WTC11 (cell line): ENCODE results near the gene PRKCE. TPM values are rescaled to one million over a fixed set of nuclear protein-coding genes. Genes with fewer than 3 reads are reported as not detected.

Experiments
- ATAC-seq: fragments of 200-7000 bp; cut with Tn5 transposase; 2 replicates; pipeline ENCODE4 v1.10.0; 2021; ENCODE audit warnings: mild to moderate bottlenecking, moderate library complexity
- CTCF ChIA-PET: fragments of 300-600 bp; sonication (Branson Sonifier 250); formaldehyde crosslinking; loops from one replicate; lab custom pipeline; 2021; ENCODE audit warnings: antibody characterized with exemption; lab: Charles Lee
- POLR2A ChIA-PET: fragments of 350-600 bp; sonication (Branson Sonifier 250); formaldehyde crosslinking; loops from one replicate; lab custom pipeline; 2021; ENCODE audit warnings: antibody characterized with exemption; lab: Charles Lee
- DNase-seq: peaks from one replicate; pipeline ENCODE4 v3.0.0; 2021; ENCODE audit warnings: low spot score
- H3K27ac Mint-ChIP-seq: 2 replicates; pipeline ENCODE4 v1.8.0; 2021; ENCODE audit warnings: mixed read lengths
- H3K27me3 Mint-ChIP-seq: 2 replicates; pipeline ENCODE4 v1.8.0; 2021; ENCODE audit warnings: low read depth, mild to moderate bottlenecking, moderate library complexity, mixed read lengths
- H3K36me3 Mint-ChIP-seq: 2 replicates; pipeline ENCODE4 v1.8.0; 2021; ENCODE audit warnings: mixed read lengths
- H3K4me1 Mint-ChIP-seq: 2 replicates; pipeline ENCODE4 v1.8.0; 2022; ENCODE audit warnings: mixed read lengths
- H3K4me3 Mint-ChIP-seq: 2 replicates; pipeline ENCODE4 v1.8.0; 2021; ENCODE audit warnings: mild to moderate bottlenecking, moderate library complexity, mixed read lengths
- H3K9me3 Mint-ChIP-seq: 2 replicates; pipeline ENCODE4 v1.8.0; 2021; ENCODE audit warnings: mixed read lengths
- CREB1 ChIP-seq: sonication (generic); formaldehyde crosslinking; IDR thresholded peaks from 2 replicates; pipeline ENCODE4 v1.8.0; 2023; ENCODE audit warnings: mild to moderate bottlenecking, missing genetic modification reagents
- FOXJ3 ChIP-seq: sonication (generic); formaldehyde crosslinking; IDR thresholded peaks from 2 replicates; pipeline ENCODE4 v1.9.0; 2021; ENCODE audit warnings: missing genetic modification reagents, mild to moderate bottlenecking, borderline replicate concordance
- GTF2I ChIP-seq: fragments of 250-450 bp; sonication (Bioruptor Pico); conservative IDR thresholded peaks from 2 replicates; pipeline ENCODE4 v1.4.0; 2021; ENCODE audit warnings: mild to moderate bottlenecking
- HMGA2 ChIP-seq: fragments of 250-450 bp; sonication (Bioruptor Pico); IDR thresholded peaks from 2 replicates; pipeline ENCODE4 v1.4.0; 2021; ENCODE audit warnings: mild to moderate bottlenecking, moderate library complexity
- JAZF1 ChIP-seq: fragments of 250-450 bp; sonication (Bioruptor Pico); IDR thresholded peaks from 2 replicates; pipeline ENCODE4 v1.9.0; 2021; ENCODE audit warnings: moderate library complexity, mild to moderate bottlenecking, inconsistent platforms
- JUN ChIP-seq: sonication (generic); formaldehyde crosslinking; IDR thresholded peaks from 2 replicates; pipeline ENCODE4 v1.8.0; 2023; ENCODE audit warnings: mild to moderate bottlenecking, missing genetic modification reagents
- SOX15 ChIP-seq: fragments of 250-450 bp; sonication (Bioruptor Pico); IDR thresholded peaks from 2 replicates; pipeline ENCODE4 v1.9.0; 2021; ENCODE audit warnings: mild to moderate bottlenecking
- TEAD4 ChIP-seq: sonication (generic); formaldehyde crosslinking; IDR thresholded peaks from 2 replicates; pipeline ENCODE4 v1.8.0; 2022; ENCODE audit warnings: mild to moderate bottlenecking, missing genetic modification reagents
- ZNF138 ChIP-seq: sonication (generic); formaldehyde crosslinking; conservative IDR thresholded peaks from 2 replicates; pipeline ENCODE4 v1.8.1; 2022; ENCODE audit warnings: mild to moderate bottlenecking, moderate library complexity, missing genetic modification reagents
- total RNA-seq: library from RNA; stranded (reverse); gene quantifications from 3 replicates; pipeline ENCODE4 v1.2.3, GENCODE V29; 2021
- TF ChIP-seq, protein P1 (sequence below): sonication (generic); formaldehyde crosslinking; IDR thresholded peaks from 2 replicates; pipeline ENCODE4 v1.8.0; 2022; ENCODE audit warnings: mild to moderate bottlenecking, missing genetic modification reagents
- TF ChIP-seq, protein P2 (sequence below): sonication (generic); formaldehyde crosslinking; IDR thresholded peaks from 2 replicates; pipeline ENCODE4 v1.8.1; 2023; ENCODE audit warnings: mild to moderate bottlenecking, missing genetic modification reagents, moderate library complexity
- TF ChIP-seq, protein P3 (sequence below): fragments of 250-450 bp; sonication (Bioruptor Pico); IDR thresholded peaks from 2 replicates; pipeline ENCODE4 v2.1.2; 2022; ENCODE audit warnings: mild to moderate bottlenecking, moderate library complexity
- TF ChIP-seq, protein P4 (sequence below): sonication (generic); formaldehyde crosslinking; IDR thresholded peaks from 2 replicates; pipeline ENCODE4 v1.8.1; 2022; ENCODE audit warnings: low read depth, mild to moderate bottlenecking, moderate library complexity, missing genetic modification reagents, borderline replicate concordance
- TF ChIP-seq, protein P5 (sequence below): sonication (generic); formaldehyde crosslinking; IDR thresholded peaks from 2 replicates; pipeline ENCODE4 v1.8.1; 2023; ENCODE audit warnings: mild to moderate bottlenecking, missing genetic modification reagents, moderate library complexity
- TF ChIP-seq, protein P6 (sequence below): sonication (generic); formaldehyde crosslinking; IDR thresholded peaks from 2 replicates; pipeline ENCODE4 v1.8.0; 2022; ENCODE audit warnings: mild to moderate bottlenecking, missing genetic modification reagents
- TF ChIP-seq, protein P7 (sequence below): sonication (generic); formaldehyde crosslinking; IDR thresholded peaks from 2 replicates; pipeline ENCODE4 v1.8.0; 2022; ENCODE audit warnings: mild to moderate bottlenecking, missing genetic modification reagents

PRKCE gene
- total RNA-seq, 1 experiment from 2014 or later: 5.8 TPM

DNA sequence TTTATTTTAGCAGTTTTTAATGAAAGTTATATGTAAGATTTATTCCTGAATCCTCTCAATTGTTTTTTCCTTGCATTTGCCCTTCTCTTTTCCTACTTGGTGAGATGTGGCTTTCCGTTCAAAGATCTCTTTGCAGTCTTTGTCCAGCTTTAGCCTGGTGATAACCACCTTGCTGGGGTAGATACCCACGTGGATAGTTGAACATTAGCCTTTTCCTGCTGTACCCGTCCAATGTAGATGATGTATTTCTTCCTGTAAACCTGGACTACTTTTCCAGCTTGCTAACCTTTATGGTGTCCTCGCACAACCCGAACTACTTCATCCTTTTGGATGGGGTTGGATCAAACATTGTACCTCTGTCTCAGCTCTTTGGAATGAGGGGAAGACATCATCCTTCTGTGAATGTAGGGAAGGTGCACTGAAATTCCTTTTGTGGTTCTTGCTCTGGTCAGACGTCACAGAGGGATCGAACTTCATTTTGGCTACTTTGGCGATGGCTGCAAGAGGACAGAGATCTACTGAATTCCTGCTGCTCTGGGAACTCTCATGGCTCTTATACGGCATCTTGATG is 352.5 kb downstream of the PRKCE start:
- peaks cover 7% of the 10 kb centered on the region; the same call in 1 of the 2 replicates for H3K9me3 Mint-ChIP-seq
- no peak overlapping the region for H3K27ac Mint-ChIP-seq
- TF ChIP-seq SOX15 (CRISPR knock-in tag) (no peak), TEAD4 (CRISPR knock-in tag) (no peak), ZNF138 (no peak)
- TF ChIP-seq, protein P1, sequence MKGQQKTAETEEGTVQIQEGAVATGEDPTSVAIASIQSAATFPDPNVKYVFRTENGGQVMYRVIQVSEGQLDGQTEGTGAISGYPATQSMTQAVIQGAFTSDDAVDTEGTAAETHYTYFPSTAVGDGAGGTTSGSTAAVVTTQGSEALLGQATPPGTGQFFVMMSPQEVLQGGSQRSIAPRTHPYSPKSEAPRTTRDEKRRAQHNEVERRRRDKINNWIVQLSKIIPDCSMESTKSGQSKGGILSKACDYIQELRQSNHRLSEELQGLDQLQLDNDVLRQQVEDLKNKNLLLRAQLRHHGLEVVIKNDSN (CRISPR knock-in tag): no peak
- TF ChIP-seq, all 79 proteins: peak for 0
- DNase-seq (no peak), ATAC-seq (no peak)
- Mint-ChIP-seq H3K4me3 (no peak overlapping the region), H3K36me3 (peaks cover 4% of the 10 kb centered on the region; the same call in 1 of the 2 replicates), H3K4me1 (peaks cover 18% of the 10 kb centered on the region), H3K27me3 (no peaks in the 10 kb centered on the region)
- CTCF ChIA-PET: interaction anchor here (1.0 to 1.1 kb wide), 2 partner anchors 10 to 59 kb away, joined by 3 read pairs; no protein-coding TSS in a partner anchor
- POLR2A ChIA-PET: no interaction called here

DNA sequence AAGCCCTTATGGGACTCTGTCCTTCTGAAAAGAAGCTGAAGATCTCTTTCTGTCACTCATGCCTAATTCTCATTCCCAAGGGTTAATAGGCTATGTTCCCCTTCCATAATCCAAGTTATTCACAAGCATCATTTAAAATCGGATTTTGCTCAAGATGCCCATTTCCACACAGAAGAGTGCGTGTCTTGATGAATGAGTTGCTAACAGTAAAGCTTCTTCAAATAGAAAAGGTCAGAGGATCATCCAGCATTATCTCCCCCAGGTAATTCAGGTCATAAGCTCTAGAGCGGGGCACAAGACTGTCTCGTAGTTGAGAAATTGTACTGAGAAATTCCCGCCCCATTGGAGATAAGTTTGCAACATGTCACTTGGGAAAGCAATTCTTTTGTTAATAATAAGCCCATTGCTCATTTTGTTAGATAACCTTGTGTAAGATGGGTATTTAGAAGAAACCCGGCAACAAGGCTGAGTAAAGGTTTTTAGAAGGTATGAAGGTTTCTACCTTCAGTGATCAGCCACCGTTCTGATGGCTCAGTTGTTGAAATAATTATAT is 355.1 kb downstream of the PRKCE start:
- TF ChIP-seq, protein P2, sequence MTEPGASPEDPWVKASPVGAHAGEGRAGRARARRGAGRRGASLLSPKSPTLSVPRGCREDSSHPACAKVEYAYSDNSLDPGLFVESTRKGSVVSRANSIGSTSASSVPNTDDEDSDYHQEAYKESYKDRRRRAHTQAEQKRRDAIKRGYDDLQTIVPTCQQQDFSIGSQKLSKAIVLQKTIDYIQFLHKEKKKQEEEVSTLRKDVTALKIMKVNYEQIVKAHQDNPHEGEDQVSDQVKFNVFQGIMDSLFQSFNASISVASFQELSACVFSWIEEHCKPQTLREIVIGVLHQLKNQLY: no peak
- TF ChIP-seq, protein P3, sequence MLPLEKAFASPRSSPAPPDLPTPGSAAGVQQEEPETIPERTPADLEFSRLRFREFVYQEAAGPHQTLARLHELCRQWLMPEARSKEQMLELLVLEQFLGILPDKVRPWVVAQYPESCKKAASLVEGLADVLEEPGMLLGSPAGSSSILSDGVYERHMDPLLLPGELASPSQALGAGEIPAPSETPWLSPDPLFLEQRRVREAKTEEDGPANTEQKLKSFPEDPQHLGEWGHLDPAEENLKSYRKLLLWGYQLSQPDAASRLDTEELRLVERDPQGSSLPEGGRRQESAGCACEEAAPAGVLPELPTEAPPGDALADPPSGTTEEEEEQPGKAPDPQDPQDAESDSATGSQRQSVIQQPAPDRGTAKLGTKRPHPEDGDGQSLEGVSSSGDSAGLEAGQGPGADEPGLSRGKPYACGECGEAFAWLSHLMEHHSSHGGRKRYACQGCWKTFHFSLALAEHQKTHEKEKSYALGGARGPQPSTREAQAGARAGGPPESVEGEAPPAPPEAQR (CRISPR knock-in tag): no peak
- TF ChIP-seq FOXJ3 (CRISPR knock-in tag) (no peak), JAZF1 (CRISPR knock-in tag) (no peak), GTF2I (CRISPR knock-in tag) (no peak), CREB1 (CRISPR knock-in tag) (no peak), SOX15 (CRISPR knock-in tag) (no peak), JUN (CRISPR knock-in tag) (no peak), HMGA2 (CRISPR knock-in tag) (no peak)
- TF ChIP-seq, protein P4, sequence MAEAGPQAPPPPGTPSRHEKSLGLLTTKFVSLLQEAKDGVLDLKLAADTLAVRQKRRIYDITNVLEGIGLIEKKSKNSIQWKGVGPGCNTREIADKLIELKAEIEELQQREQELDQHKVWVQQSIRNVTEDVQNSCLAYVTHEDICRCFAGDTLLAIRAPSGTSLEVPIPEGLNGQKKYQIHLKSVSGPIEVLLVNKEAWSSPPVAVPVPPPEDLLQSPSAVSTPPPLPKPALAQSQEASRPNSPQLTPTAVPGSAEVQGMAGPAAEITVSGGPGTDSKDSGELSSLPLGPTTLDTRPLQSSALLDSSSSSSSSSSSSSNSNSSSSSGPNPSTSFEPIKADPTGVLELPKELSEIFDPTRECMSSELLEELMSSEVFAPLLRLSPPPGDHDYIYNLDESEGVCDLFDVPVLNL: no peak
- TF ChIP-seq, protein P5, sequence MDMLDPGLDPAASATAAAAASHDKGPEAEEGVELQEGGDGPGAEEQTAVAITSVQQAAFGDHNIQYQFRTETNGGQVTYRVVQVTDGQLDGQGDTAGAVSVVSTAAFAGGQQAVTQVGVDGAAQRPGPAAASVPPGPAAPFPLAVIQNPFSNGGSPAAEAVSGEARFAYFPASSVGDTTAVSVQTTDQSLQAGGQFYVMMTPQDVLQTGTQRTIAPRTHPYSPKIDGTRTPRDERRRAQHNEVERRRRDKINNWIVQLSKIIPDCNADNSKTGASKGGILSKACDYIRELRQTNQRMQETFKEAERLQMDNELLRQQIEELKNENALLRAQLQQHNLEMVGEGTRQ: no peak
- TF ChIP-seq, protein P6, sequence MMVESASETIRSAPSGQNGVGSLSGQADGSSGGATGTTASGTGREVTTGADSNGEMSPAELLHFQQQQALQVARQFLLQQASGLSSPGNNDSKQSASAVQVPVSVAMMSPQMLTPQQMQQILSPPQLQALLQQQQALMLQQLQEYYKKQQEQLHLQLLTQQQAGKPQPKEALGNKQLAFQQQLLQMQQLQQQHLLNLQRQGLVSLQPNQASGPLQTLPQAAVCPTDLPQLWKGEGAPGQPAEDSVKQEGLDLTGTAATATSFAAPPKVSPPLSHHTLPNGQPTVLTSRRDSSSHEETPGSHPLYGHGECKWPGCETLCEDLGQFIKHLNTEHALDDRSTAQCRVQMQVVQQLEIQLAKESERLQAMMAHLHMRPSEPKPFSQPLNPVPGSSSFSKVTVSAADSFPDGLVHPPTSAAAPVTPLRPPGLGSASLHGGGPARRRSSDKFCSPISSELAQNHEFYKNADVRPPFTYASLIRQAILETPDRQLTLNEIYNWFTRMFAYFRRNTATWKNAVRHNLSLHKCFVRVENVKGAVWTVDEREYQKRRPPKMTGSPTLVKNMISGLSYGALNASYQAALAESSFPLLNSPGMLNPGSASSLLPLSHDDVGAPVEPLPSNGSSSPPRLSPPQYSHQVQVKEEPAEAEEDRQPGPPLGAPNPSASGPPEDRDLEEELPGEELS (CRISPR knock-in tag): no peak
- TF ChIP-seq, protein P7, sequence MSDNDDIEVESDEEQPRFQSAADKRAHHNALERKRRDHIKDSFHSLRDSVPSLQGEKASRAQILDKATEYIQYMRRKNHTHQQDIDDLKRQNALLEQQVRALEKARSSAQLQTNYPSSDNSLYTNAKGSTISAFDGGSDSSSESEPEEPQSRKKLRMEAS (CRISPR knock-in tag): no peak
- TF ChIP-seq, all 79 proteins: peak for 0
- DNase-seq: no peak
- ChIA-PET POLR2A (interaction anchor here (1.1 kb wide), 1 partner anchor 355 kb away, joined by 3 read pairs; no protein-coding TSS in a partner anchor), CTCF (interaction anchor here (1.4 to 1.7 kb wide), 3 partner anchors 13 to 57 kb away, joined by 3 to 4 read pairs (median 4); no protein-coding TSS in a partner anchor)
- H3K9me3 Mint-ChIP-seq: peaks cover 7% of the 10 kb centered on the region; the same call in 1 of the 2 replicates
- H3K36me3 Mint-ChIP-seq: peaks cover 4% of the 10 kb centered on the region; the same call in 1 of the 2 replicates
- H3K27ac Mint-ChIP-seq: no peak overlapping the region
- H3K4me3 Mint-ChIP-seq: no peak overlapping the region
- no peak for ATAC-seq
- peaks cover 15% of the 10 kb centered on the region for H3K4me1 Mint-ChIP-seq
- no peaks in the 10 kb centered on the region for H3K27me3 Mint-ChIP-seq
